Ovary (tissue), 9 donors: ENCODE measurements around the gene GBE1. TPM values are rescaled to one million over a fixed set of nuclear protein-coding genes. Genes with fewer than 3 reads are reported as not detected.

Source experiments
- DNase-seq, 5 donors: peaks; one replicate each; pipeline ENCODE4 v3.0.0-alpha.2; 2019 to 2020
- H3K27ac ChIP-seq, 2 donors: fragments of 200-600 bp; one replicate each; pipeline versions ENCODE4 v1.5.1 to v1.8.0; 2019 to 2022
- H3K27me3 ChIP-seq: fragments of 200-600 bp; one replicate; pipeline ENCODE4 v1.8.0; 2022
- H3K36me3 ChIP-seq: fragments of 200-600 bp; sonication (generic); one replicate; pipeline ENCODE4 v1.5.1; 2019
- H3K4me1 ChIP-seq: one replicate; pipeline ENCODE4 v1.8.1; 2013; ENCODE audit warnings: mild to moderate bottlenecking, moderate library complexity; ENCODE audit not compliant: insufficient read depth
- H3K4me3 ChIP-seq: fragments of 200-600 bp; sonication (generic); one replicate; pipeline ENCODE4 v1.5.1; 2017
- H3K9me3 ChIP-seq, 2 donors: fragments of 200-600 bp in 1 of 2; sonication (generic) in 1 of 2; one replicate each; pipeline versions ENCODE4 v1.5.1 to v1.8.1; 2013 to 2019; ENCODE audit warnings: mild to moderate bottlenecking in 1 of 2, moderate library complexity in 1 of 2
- EP300 ChIP-seq: sonication (generic); formaldehyde crosslinking; IDR thresholded peaks from one replicate; pipeline ENCODE4 v1.6.1; 2017; ENCODE audit warnings: antibody characterized with exemption
- POLR2A ChIP-seq: fragments of 450-650 bp; IDR thresholded peaks from one replicate; pipeline ENCODE4 v1.6.1; 2017; ENCODE audit warnings: antibody characterized with exemption, mild to moderate bottlenecking, moderate library complexity
- WGBS, 3 donors: extraction: QIAGEN DNeasy Blood & Tissue Kit in 1 of 3; methylation state at CpG; one replicate each; pipeline versions ENCODE4 v1.1.5 to v1.1.7; 2013 to 2017; 5-methylcytosine and 5-hydroxymethylcytosine counted together
- intact Hi-C, 4 donors: fragments of 100-400 bp; cut with DNase I; formaldehyde crosslinking; loops; one replicate each; pipeline versions ENCODE4 v1.11.0 to v1.15.1; 2022 to 2023
- polyA plus RNA-seq, 2 donors: library from polyadenylated mRNA; stranded (reverse); fragments of 200-250 nt in 1 of 2; fragments of 350-450 nt in 1 of 2; fragmentation: Illumina TruSeq in 1 of 2; extraction: RNeasy Lipid Tissue Mini Kit (QIAGEN cat#74804) in 1 of 2; gene quantifications; one replicate each; pipeline ENCODE4 v1.2.3, GENCODE V29; 2013 to 2014
- small RNA-seq: library from RNA; depleted of rRNA; stranded (forward); fragments of <200 nt; gene quantifications from one replicate; pipeline ENCODE3, GENCODE V24; 2016
- total RNA-seq, 7 donors: library from RNA; depleted of rRNA in 2 of 7; stranded (reverse); fragments of >200 nt in 2 of 7; fragmentation: NEBNext Ultra II Directional in 3 of 7; extraction: Animal tissue kit (Norgen Biotek cat#: 25700) in 3 of 7; gene quantifications; one replicate each; pipeline versions ENCODE4 v1.1.0 to v1.2.4, GENCODE V29; 2016 to 2023
- TF ChIP-seq, protein P1 (sequence below), 3 donors: fragments of 450-650 bp in 2 of 3; fragments of 200-600 bp in 1 of 3; IDR thresholded peaks; one replicate each; pipeline versions ENCODE4 v1.5.1 to v1.8.0; 2016 to 2022; ENCODE audit warnings: antibody characterized with exemption in 3 of 3, mild to moderate bottlenecking in 1 of 3
- donor health status: DM: no; HTN: no; CAD: no; lungs with moderate emphysema.
- donor health status: DM: no; HTN: no; CAD: no.
- donor health status: Bipolar disorder and iron deficiency.
- donor health status: DM: yes; HTN: yes; CAD: no.
- donor health status: DM: no; HTN: no; CAD: no.
- donor health status: DM: yes; HTN: yes; CAD: no.

Gene GBE1
- total and polyA plus RNA-seq, 9 donors, result 14.8 to 43.7 (median 26.8) TPM

GRCh38 chr3:81443958-81444357, 317.5 kb downstream of the GBE1 start:
- H3K9me3 ChIP-seq, result no peaks in the 10 kb centered on the region
- peaks cover 7% of the 10 kb centered on the region for H3K4me1 ChIP-seq
- H3K36me3 ChIP-seq, result no peaks in the 10 kb centered on the region
- no peaks in the 10 kb centered on the region for H3K27me3 ChIP-seq
- intact Hi-C loops, result no loop called here
- TF ChIP-seq POLR2A (no peak), EP300 (no peak)
- TF ChIP-seq, protein P1, sequence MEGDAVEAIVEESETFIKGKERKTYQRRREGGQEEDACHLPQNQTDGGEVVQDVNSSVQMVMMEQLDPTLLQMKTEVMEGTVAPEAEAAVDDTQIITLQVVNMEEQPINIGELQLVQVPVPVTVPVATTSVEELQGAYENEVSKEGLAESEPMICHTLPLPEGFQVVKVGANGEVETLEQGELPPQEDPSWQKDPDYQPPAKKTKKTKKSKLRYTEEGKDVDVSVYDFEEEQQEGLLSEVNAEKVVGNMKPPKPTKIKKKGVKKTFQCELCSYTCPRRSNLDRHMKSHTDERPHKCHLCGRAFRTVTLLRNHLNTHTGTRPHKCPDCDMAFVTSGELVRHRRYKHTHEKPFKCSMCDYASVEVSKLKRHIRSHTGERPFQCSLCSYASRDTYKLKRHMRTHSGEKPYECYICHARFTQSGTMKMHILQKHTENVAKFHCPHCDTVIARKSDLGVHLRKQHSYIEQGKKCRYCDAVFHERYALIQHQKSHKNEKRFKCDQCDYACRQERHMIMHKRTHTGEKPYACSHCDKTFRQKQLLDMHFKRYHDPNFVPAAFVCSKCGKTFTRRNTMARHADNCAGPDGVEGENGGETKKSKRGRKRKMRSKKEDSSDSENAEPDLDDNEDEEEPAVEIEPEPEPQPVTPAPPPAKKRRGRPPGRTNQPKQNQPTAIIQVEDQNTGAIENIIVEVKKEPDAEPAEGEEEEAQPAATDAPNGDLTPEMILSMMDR (IDR thresholded peaks at IDR 0.05), result no peak
- H3K27ac ChIP-seq, result no peak overlapping the region
- 7 to 13% (median 9%) methylated on average over 1 of the region's 1 CpG for WGBS, 3 donors
- DNase-seq, result no peak
- H3K4me3 ChIP-seq, result no peak overlapping the region

GRCh38 chr3:81443457-81443782, 318.0 kb downstream of the GBE1 start:
- no peaks in the 10 kb centered on the region for H3K36me3 ChIP-seq
- DNase-seq, result no peak
- 52 to 64% (median 52%) methylated on average over 3 of the region's 3 CpGs for WGBS, 3 donors
- H3K4me1 ChIP-seq, result peaks cover 7% of the 10 kb centered on the region
- no peak overlapping the region for H3K27ac ChIP-seq
- intact Hi-C loops, result no loop called here
- no peak overlapping the region for H3K4me3 ChIP-seq
- H3K27me3 ChIP-seq, result no peaks in the 10 kb centered on the region
- TF ChIP-seq, protein P1 (IDR thresholded peaks at IDR 0.05), result no peak
- no peak for TF ChIP-seq POLR2A
- TF ChIP-seq EP300, result no peak
- no peaks in the 10 kb centered on the region for H3K9me3 ChIP-seq

- intact Hi-C loops, result no loop called here
- Histone ChIP-seq H3K4me3 (no peak overlapping the region), H3K4me1 (peaks cover 7% of the 10 kb centered on the region), H3K9me3 (no peaks in the 10 kb centered on the region), H3K27me3 (no peaks in the 10 kb centered on the region), H3K27ac (no peak overlapping the region), H3K36me3 (no peaks in the 10 kb centered on the region)
- no peak for DNase-seq
- WGBS, 3 donors, result 55 to 72% (median 63%) methylated on average over 9 of the region's 9 CpGs
- TF ChIP-seq POLR2A (no peak), EP300 (no peak)
- TF ChIP-seq, protein P1 (IDR thresholded peaks at IDR 0.05), result no peak
Observed at GRCh38 chr3:81442758-81443456, 318.5 kb downstream of the GBE1 start.

DNA sequence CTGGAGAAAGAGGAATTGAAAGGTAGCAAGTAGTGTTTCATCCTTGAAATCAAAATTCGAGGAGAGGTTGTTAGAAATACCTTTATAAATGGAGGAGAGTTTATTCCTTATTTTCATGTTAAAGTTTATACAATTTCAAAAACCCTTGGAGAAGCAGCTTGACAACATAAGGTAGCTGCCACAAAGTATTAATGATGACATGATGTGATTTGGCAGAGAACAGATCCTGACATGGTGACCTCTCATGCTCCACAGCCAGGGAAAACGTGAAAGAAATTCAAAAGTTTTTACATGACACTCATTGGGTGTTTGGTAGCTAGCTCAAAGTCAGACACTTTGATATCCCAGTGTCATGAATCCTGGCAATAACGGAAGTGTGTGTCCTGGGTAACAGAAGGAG, 320.8 kb downstream of the GBE1 start:
- intact Hi-C loops, result no loop called here
- no peak overlapping the region for H3K27ac ChIP-seq
- TF ChIP-seq, protein P1 (IDR thresholded peaks at IDR 0.05), result no peak
- no peak for TF ChIP-seq POLR2A
- TF ChIP-seq EP300, result no peak
- no peak for DNase-seq
- no peaks in the 10 kb centered on the region for H3K9me3 ChIP-seq
- WGBS, 3 donors, result 85 to 87% (median 86%) methylated on average over 3 of the region's 3 CpGs
- H3K36me3 ChIP-seq, result no peaks in the 10 kb centered on the region
- H3K27me3 ChIP-seq, result no peaks in the 10 kb centered on the region
- no peak overlapping the region for H3K4me3 ChIP-seq
- peaks cover 7% of the 10 kb centered on the region for H3K4me1 ChIP-seq

Small RNA genes within 50 kb of the gene (small RNA-seq; reads per million reads assigned to genes)
- gene AC017015.1 (not detected), gene RNU2-28P (not detected)
